Mucosa of rectum (tissue), 2 donors: ENCODE measurements around the gene SLC37A4.
A peak's percentile ranks its signal among the peaks of the same experiment; 100 is the strongest.
"Not testable (repeated sequence)": the region's sequence is repeated elsewhere in the genome, so short reads cannot be mapped to it uniquely, and the experiment has no call there.

Experiments
- H3K27ac ChIP-seq, 2 donors: one replicate each; pipeline ENCODE4 v1.7.0; 2013; ENCODE audit warnings: inconsistent platforms in 2 of 2, low read depth in 2 of 2, low read length in 2 of 2
- H3K27me3 ChIP-seq, 2 donors: one replicate each; pipeline ENCODE4 v1.7.0; 2013; ENCODE audit warnings: low read length in 2 of 2; ENCODE audit not compliant: control insufficient read depth in 2 of 2, insufficient read depth in 2 of 2
- H3K36me3 ChIP-seq, 2 donors: one replicate each; pipeline ENCODE4 v1.7.0; 2013; ENCODE audit warnings: low read length in 2 of 2; ENCODE audit not compliant: control insufficient read depth in 2 of 2, insufficient read depth in 2 of 2
- H3K4me1 ChIP-seq, 2 donors: one replicate each; pipeline ENCODE4 v1.7.0; 2013; ENCODE audit warnings: low read length in 2 of 2, mild to moderate bottlenecking in 1 of 2; ENCODE audit not compliant: control insufficient read depth in 2 of 2, insufficient read depth in 2 of 2
- H3K4me3 ChIP-seq, 2 donors: one replicate each; pipeline ENCODE4 v1.7.0; 2013; ENCODE audit warnings: low read length in 2 of 2
- H3K9ac ChIP-seq, 2 donors: one replicate each; pipeline ENCODE4 v1.7.0; 2013; ENCODE audit warnings: low read length in 2 of 2, low read depth in 1 of 2, mild to moderate bottlenecking in 1 of 2
- H3K9me3 ChIP-seq, 2 donors: one replicate each; pipeline ENCODE4 v1.7.0; 2013; ENCODE audit warnings: low read length in 2 of 2; ENCODE audit not compliant: control insufficient read depth in 2 of 2
- donor health status: healthy.
- donor health status: Normal muscosa, but diverticular disease.

The SLC37A4 gene

GRCh38 chr11:119019996-119020395 is 10.7 kb downstream of the SLC37A4 start:
- Histone ChIP-seq H3K4me3 (peak overlapping the region; percentile 98), H3K36me3 (peaks cover 30 to 52% of the 10 kb centered on the region in 2 donors), H3K27ac (peak overlapping the region in 1 of 2 donors; percentile 32), H3K27me3 (no peaks in the 10 kb centered on the region), H3K4me1 (peaks cover 29 to 39% of the 10 kb centered on the region in 2 donors), H3K9me3 (no peaks in the 10 kb centered on the region), H3K9ac (peak overlapping the region; percentile 11 to 44)

GRCh38 chr11:119018074-119018938 is 12.4 kb downstream of the SLC37A4 start, which contains the start of the genes RPS25 and TRAPPC4:
TSS of gene RPS25 (minus strand) at chr11:119018343. CDS start at chr11:119018284, 59 bp downstream.
TSS of gene TRAPPC4 (plus strand) at chr11:119018766. CDS start at chr11:119018796, 30 bp downstream.
- H3K4me3 ChIP-seq = peak within 1 kb of the TSS; percentile 98
- peak within 1 kb of the TSS; percentile 94 to 98 for H3K9ac ChIP-seq
- H3K9me3 ChIP-seq = no peaks in the 10 kb centered on the region
- H3K4me1 ChIP-seq = peaks cover 29 to 32% of the 10 kb centered on the region in 2 donors
- H3K27ac ChIP-seq = peak within 1 kb of the TSS; percentile 99
- H3K27me3 ChIP-seq = no peaks in the 10 kb centered on the region
- peaks cover 26 to 50% of the 10 kb centered on the region in 2 donors for H3K36me3 ChIP-seq

- peak overlapping the region; percentile 98 for H3K4me3 ChIP-seq
- H3K27ac ChIP-seq = peak overlapping the region; percentile 99
- H3K4me1 ChIP-seq = peaks cover 29 to 32% of the 10 kb centered on the region in 2 donors
- H3K9ac ChIP-seq = peak overlapping the region; percentile 94 to 98
- H3K27me3 ChIP-seq, H3K9me3 ChIP-seq: not testable (repeated sequence)
- H3K36me3 ChIP-seq = peaks cover 29 to 48% of the 10 kb centered on the region in 2 donors
These were observed 13.3 kb downstream of the SLC37A4 start for GRCh38 chr11:119017377-119017776.

GRCh38 chr11:119016216-119017009 is 14.3 kb downstream of the SLC37A4 start:
- Histone ChIP-seq H3K36me3 (peaks cover 37 to 48% of the 10 kb centered on the region in 2 donors), H3K4me1 (peaks cover 22 to 26% of the 10 kb centered on the region in 2 donors), H3K9me3 (no peaks in the 10 kb centered on the region), H3K27ac (no peak overlapping the region), H3K9ac (peak overlapping the region in 1 of 2 donors; percentile 14), H3K4me3 (peak overlapping the region in 1 of 2 donors; percentile 98), H3K27me3 (no peaks in the 10 kb centered on the region)

- Histone ChIP-seq H3K27ac (no peak overlapping the region), H3K27me3 (no peaks in the 10 kb centered on the region), H3K9me3 (no peaks in the 10 kb centered on the region), H3K4me3 (no peak overlapping the region), H3K36me3 (peaks cover 42 to 54% of the 10 kb centered on the region in 2 donors), H3K4me1 (peaks cover 14 to 19% of the 10 kb centered on the region in 2 donors), H3K9ac (no peak overlapping the region)
These were observed 15.5 kb downstream of the SLC37A4 start for GRCh38 chr11:119015054-119015611.

GRCh38 chr11:119014209-119014924 is 16.3 kb downstream of the SLC37A4 start:
- H3K27me3 ChIP-seq = no peaks in the 10 kb centered on the region
- no peak overlapping the region for H3K9ac ChIP-seq
- no peak overlapping the region for H3K4me3 ChIP-seq
- H3K4me1 ChIP-seq = peaks cover 9 to 13% of the 10 kb centered on the region in 2 donors
- H3K27ac ChIP-seq = no peak overlapping the region
- H3K36me3 ChIP-seq = peaks cover 42 to 54% of the 10 kb centered on the region in 2 donors
- H3K9me3 ChIP-seq = no peaks in the 10 kb centered on the region

- Histone ChIP-seq H3K9ac (no peak overlapping the region), H3K9me3 (no peaks in the 10 kb centered on the region), H3K27ac (no peak overlapping the region), H3K4me3 (no peak overlapping the region), H3K36me3 (peaks cover 46 to 56% of the 10 kb centered on the region in 2 donors), H3K4me1 (peaks cover 5 to 13% of the 10 kb centered on the region in 2 donors), H3K27me3 (no peaks in the 10 kb centered on the region)
These were observed 18.0 kb downstream of the SLC37A4 start for GRCh38 chr11:119012629-119013170.

- Histone ChIP-seq H3K9me3 (no peaks in the 10 kb centered on the region), H3K27me3 (no peaks in the 10 kb centered on the region), H3K27ac (no peak overlapping the region), H3K36me3 (peaks cover 49 to 59% of the 10 kb centered on the region in 2 donors), H3K4me3 (no peak overlapping the region), H3K9ac (no peak overlapping the region), H3K4me1 (peaks cover 0 to 4% of the 10 kb centered on the region in 2 donors)
These were observed 19.1 kb downstream of the SLC37A4 start for GRCh38 chr11:119011476-119012053.

GRCh38 chr11:119006656-119007055 is 24.0 kb downstream of the SLC37A4 start:
- Histone ChIP-seq H3K27ac (no peak overlapping the region), H3K9ac (no peak overlapping the region), H3K27me3 (no peaks in the 10 kb centered on the region), H3K4me1 (no peaks in the 10 kb centered on the region), H3K36me3 (peaks cover 13 to 33% of the 10 kb centered on the region in 2 donors), H3K4me3 (no peak overlapping the region), H3K9me3 (no peaks in the 10 kb centered on the region)
